HG03558 (cell line): ENCODE data around the gene ABCA2.

Experiments
- ATAC-seq: cut with Tn5 transposase; IDR thresholded peaks from one replicate; pipeline ENCODE4 v1.9.1; 2021; ENCODE audit warnings: moderate number of reproducible peaks; ENCODE audit not compliant: unreplicated experiment; ENCODE audit errors: extremely low read depth

Gene ABCA2

GRCh38 chr9:137031904-137032640 lies 4.0 kb upstream of the ABCA2 start, which contains the start of gene FUT7:
Gene FUT7 (minus strand): TSS chr9:137032088. CDS start chr9:137031991, 97 bp downstream.
- ATAC-seq = no peak

- ATAC-seq = no peak
These were observed 2.8 kb upstream of the ABCA2 start for GRCh38 chr9:137030538-137031527.

- ATAC-seq = no peak
These were observed 2.0 kb upstream of the ABCA2 start for GRCh38 chr9:137030006-137030405.

- no peak for ATAC-seq
These were observed 1.3 kb upstream of the ABCA2 start for GRCh38 chr9:137029058-137029936.

- ATAC-seq = no peak
These were observed 423 bp upstream of the ABCA2 start for GRCh38 chr9:137028263-137029057.

GRCh38 chr9:137026828-137027227 lies 1.2 kb downstream of the ABCA2 start:
- no peak for ATAC-seq

- ATAC-seq = no peak
These were observed 1.7 kb downstream of the ABCA2 start for GRCh38 chr9:137026384-137026783.

GRCh38 chr9:137025517-137025966 lies 2.5 kb downstream of the ABCA2 start:
- no peak for ATAC-seq

- no peak for ATAC-seq
These were observed 4.5 kb downstream of the ABCA2 start for GRCh38 chr9:137023583-137023991.

GRCh38 chr9:137023157-137023556 lies 4.9 kb downstream of the ABCA2 start:
- ATAC-seq = no peak

- ATAC-seq = no peak
These were observed 5.4 kb downstream of the ABCA2 start for GRCh38 chr9:137022662-137023008.

- ATAC-seq = no peak
These were observed 5.9 kb downstream of the ABCA2 start for GRCh38 chr9:137021979-137022661.

GRCh38 chr9:137021568-137021978 lies 6.5 kb downstream of the ABCA2 start:
- no peak for ATAC-seq

- ATAC-seq = no peak
These were observed 7.1 kb downstream of the ABCA2 start for GRCh38 chr9:137020771-137021567.

GRCh38 chr9:137019891-137020683 lies 8.0 kb downstream of the ABCA2 start:
- no peak for ATAC-seq

GRCh38 chr9:137018761-137019559 lies 9.1 kb downstream of the ABCA2 start:
- no peak for ATAC-seq
